ENCODE measurements around the gene NDUFAF8.

DNA sequence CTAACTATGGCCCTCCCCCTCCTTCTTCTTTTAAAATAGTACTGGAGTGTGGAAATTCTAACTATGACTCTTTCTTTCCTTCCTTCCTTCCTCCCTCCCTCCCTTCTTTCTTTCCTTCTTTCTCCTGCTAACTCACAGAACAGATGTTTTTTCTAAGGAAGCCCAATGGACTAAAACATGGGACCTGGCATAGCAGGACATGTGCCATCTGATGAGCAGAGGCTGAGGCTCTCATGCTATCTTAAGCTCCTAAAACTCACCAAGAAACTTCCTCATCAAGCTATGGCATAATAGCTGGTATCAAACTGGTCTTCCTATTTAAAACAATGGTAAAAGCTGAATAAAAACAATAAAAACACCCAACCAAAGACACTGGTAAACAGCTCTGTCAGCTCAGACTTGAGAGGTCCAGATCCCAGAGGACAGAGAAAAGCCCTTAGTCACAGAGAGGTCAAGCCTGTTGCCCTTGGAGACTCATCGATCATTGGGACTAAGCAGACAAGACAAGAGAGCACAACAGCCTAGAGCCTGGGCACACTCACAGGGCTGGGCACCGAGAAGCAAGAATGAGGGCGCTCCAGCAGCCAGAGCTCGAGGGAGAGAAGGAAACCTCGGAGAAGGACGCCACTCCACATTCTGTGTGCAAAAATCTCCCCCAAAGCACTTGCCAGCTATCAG lies 28.4 kb downstream of the NDUFAF8 start:
- TF ChIP-seq POLR2AphosphoS5 (IDR thresholded peaks at IDR 0.05) (no peak), POLR2A (IDR thresholded peaks at IDR 0.05) (no peak), CTCF (IDR thresholded peaks at IDR 0.05) (no peak)
